Hair follicle dermal papilla cell (primary cell): ENCODE measurements around the gene PMEL. TPM values are rescaled to one million over a fixed set of nuclear protein-coding genes. Genes with fewer than 3 reads are reported as not detected.

Source experiments
- total RNA-seq: library from RNA; depleted of rRNA; stranded (reverse); fragments of >200 nt; gene quantifications from 2 replicates; pipeline ENCODE4 v1.2.3, GENCODE V29; 2012

Gene PMEL
- 1.1 and 2.9 TPM in 2 replicates for total RNA-seq

GRCh38 chr12:55965941-55966407, at the start of gene PMEL:
Gene PMEL (minus strand): TSS chr12:55966042. CDS start chr12:55966011, 31 bp downstream.

DNA sequence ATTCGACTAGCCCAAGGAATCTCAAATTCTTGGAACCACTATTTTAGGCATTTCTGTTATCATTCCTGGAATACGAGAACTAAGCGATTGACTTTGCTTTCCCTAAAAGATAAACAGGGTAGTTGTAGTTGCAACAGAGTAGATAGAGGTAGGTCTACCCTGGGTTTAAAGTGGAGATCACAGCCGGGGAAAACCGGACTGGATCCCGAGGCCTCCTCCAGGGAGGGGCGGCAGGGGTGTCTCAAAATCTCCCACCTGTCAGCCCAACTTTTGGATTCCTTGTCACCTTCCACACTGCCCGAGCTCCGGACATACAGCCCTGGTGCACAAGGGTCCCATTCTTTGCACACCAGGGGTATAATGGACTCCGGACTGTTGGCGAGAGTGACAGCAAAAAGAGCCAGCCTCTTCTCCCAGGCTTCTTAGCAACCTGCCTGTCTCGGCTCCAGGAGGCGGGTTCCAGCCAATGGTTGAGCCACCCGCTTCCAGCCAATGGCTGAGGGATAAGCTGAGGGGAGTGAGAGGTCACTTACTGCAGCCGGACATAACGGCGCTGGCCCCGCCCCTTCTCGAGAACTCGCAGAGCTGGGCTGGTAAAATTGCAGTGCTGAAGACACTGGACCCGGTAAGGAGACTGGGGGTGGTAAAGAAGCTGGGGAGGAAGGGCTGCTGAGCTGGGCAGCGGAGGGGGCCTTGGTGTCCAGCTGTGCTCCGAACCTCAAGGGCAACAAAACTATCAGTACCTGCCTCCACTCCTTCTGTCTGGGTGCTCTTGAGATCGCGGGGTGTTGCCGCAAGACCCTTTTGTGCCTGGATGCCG, 31.1 kb upstream of the PMEL start, which contains the start of gene SUOX:
SUOX (plus strand) TSS at position 562 of the 820 bp plus-strand sequence. CDS start 4,946 bp downstream, outside the sequence.

DNA sequence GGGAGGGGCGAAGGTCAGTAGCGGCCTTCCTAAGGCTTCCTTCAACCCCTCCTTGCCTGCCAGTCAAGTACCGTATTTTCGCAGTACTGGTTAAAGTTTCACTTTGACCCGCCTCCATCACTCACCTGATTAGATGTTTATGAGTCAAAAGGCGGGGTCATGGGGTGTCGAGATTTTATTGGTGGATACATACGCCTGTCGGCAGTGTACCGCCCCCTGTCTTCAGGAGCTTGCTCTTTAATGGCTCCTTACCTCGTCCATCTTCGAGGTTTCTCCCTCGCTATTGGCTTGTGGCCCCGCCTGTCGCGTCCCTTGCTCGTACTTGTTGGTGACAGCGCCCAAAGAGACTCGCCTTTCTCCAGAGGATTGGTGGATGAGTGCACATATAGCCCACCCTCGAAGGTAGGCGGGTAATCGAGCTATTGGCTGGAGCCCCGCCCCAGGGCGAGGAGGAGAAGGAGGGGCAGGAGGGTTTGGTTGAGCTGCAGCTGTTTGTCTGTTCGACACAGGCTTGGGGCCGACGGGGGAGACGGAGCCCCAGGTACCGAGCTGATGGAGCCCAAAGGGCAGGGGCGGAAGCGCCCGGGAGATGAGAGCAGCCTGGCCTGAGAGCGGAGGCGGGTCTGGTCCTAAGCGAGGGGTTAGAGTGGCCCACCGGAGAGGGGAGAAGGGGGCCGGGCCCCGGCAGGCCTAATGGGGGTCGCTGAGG, 7.9 kb upstream of the PMEL start, which contains the start of gene RAB5B:
RAB5B (plus strand) TSS at position 480 of the 709 bp plus-strand sequence. CDS start 12,883 bp downstream, outside the sequence.

GRCh38 chr12:55966408-55967281, 803 bp upstream of the PMEL start, which contains the start of gene CDK2:
Gene CDK2 (plus strand): TSS chr12:55966830. CDS start chr12:55967009, 179 bp downstream.

DNA sequence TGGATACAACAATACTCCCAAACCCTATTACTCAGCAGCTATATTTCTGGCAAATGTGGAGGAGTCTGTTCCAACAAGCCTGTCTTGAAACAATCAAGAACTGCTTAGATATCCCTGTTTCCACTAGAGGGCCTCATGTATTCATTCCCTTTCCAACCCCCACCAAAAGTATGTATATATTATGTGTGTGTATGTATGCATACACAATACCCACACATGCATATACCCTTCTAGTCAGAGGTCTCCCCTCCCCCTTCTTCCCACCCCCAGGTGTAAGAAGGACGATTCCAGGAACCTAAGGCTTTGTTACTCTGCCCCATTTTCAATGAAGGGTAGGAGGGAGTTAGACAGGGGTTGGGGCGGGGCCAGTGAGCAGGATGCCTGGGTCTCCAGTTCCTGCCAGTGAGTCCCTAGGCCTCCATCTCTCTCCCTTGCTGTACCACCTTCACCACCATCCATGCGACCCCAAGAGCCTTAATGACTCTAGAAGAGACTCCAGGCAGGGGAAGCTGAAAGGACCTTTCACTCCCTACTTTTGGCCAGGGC, 35.0 kb downstream of the PMEL start, which contains the start of gene DGKA:
DGKA (plus strand) TSS at position 392 of the 546 bp plus-strand sequence. CDS start 5,342 bp downstream, outside the sequence.

DNA sequence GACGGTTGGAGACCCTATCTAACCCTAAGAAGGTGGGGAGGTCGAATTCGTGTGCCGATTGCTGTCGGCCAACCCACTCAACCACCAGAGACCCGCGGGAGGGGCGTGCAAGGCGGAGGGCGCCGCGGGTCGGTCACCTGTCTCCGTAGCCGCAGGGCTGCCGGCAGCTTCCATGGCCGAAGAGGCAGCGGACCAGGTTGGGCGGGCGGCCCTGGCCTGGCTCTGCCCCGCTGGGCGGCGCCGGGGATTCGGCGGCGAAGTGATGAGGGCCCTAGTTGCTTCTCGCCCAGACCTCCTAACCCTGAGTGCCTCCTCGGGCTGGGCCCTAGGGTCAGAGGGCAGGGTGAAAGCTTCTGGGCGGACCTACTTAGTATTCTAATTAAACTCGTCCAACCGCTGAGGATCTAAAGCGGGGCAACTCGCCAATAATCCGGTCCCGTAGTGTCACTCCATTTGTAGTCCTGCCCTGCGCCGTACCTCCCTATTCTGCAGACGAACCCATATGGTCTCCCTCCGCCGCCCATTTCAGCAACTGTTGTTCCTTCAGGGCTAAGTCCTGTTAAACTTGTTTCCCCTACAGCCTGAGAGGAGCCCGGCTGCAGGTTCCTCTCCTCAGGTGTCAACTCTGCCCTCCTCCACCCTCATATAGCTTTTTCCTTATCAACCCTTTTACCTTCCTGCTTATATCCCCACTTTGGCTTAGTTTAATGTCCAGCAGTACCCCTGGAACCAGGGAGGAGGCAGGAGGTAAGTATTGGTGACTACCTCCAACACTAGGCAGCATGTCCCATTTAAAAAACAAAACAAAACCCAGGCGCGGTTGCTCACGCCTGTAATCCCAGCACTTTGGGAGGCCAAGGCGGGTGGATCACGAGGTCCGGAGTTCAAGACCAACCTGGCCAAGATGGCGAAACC, 38.0 kb downstream of the PMEL start, which contains the start of gene PYM1:
PYM1 (minus strand) TSS at position 307 of the 915 bp plus-strand sequence; CDS start at position 174, 133 bp downstream.

Other genes with a start within 250 kb of the PMEL start
- gene BLOC1S1, start 250.0 kb downstream of the PMEL start, total RNA-seq, result 51.0 and 56.1 TPM in 2 replicates
- 16.7 and 47.7 TPM in 2 replicates for gene RDH5, start 245.6 kb downstream of the PMEL start, total RNA-seq
- 1,008 and 1,281 TPM in 2 replicates for gene CD63, start 237.0 kb downstream of the PMEL start, total RNA-seq
- gene GDF11, start 222.9 kb downstream of the PMEL start, total RNA-seq, result 8.1 and 9.6 TPM in 2 replicates
- 34.1 and 40.0 TPM in 2 replicates for gene SARNP, start 148.3 kb downstream of the PMEL start, total RNA-seq
- 13.0 and 14.7 TPM in 2 replicates for gene ORMDL2, start 148.0 kb downstream of the PMEL start, total RNA-seq
- gene DNAJC14, start 136.5 kb downstream of the PMEL start, total RNA-seq, result 59.7 and 66.5 TPM in 2 replicates
- 15.4 and 16.1 TPM in 2 replicates for gene MMP19, start 123.1 kb downstream of the PMEL start, total RNA-seq
- gene PYM1, start 38.1 kb downstream of the PMEL start, total RNA-seq, result 25.2 and 29.8 TPM in 2 replicates
- gene DGKA, start 34.9 kb downstream of the PMEL start, total RNA-seq, result 51.0 and 60.5 TPM in 2 replicates
- gene CDK2, start 788 bp upstream of the PMEL start, total RNA-seq, result 14.1 and 17.7 TPM in 2 replicates
- gene RAB5B, start 8.0 kb upstream of the PMEL start, total RNA-seq, result 92.8 and 93.1 TPM in 2 replicates
- 13.1 and 13.3 TPM in 2 replicates for gene SUOX, start 31.2 kb upstream of the PMEL start, total RNA-seq
- 2.4 and 2.8 TPM in 2 replicates for gene IKZF4, start 55.0 kb upstream of the PMEL start, total RNA-seq
- gene RPS26, start 75.9 kb upstream of the PMEL start, total RNA-seq, result 192 and 318 TPM in 2 replicates
- 0.73 and 2.3 TPM in 2 replicates for gene ERBB3, start 114.1 kb upstream of the PMEL start, total RNA-seq
- 83.1 and 84.2 TPM in 2 replicates for gene PA2G4, start 138.5 kb upstream of the PMEL start, total RNA-seq
- 811 and 982 TPM in 2 replicates for gene RPL41, start 150.6 kb upstream of the PMEL start, total RNA-seq
- gene ZC3H10, start 152.2 kb upstream of the PMEL start, total RNA-seq, result 7.7 and 9.9 TPM in 2 replicates
- gene ESYT1, start 162.2 kb upstream of the PMEL start, total RNA-seq, result 251 and 267 TPM in 2 replicates
- gene MYL6B, start 186.5 kb upstream of the PMEL start, total RNA-seq, result 53.9 and 65.1 TPM in 2 replicates
- gene MYL6, start 192.3 kb upstream of the PMEL start, total RNA-seq, result 831 and 1,406 TPM in 2 replicates
- gene SMARCC2, start 223.4 kb upstream of the PMEL start, total RNA-seq, result 75.8 and 76.9 TPM in 2 replicates